Psoas muscle (tissue), 8 donors: ENCODE results near the gene APIP. TPM values are rescaled to one million over a fixed set of nuclear protein-coding genes. Genes with fewer than 3 reads are reported as not detected.

Experiments
- ATAC-seq, 4 donors: fragments of 200-7000 bp; cut with Tn5 transposase; one replicate each; pipeline ENCODE4 v1.9.1; 2020; ENCODE audit warnings: moderate library complexity in 3 of 4, mild to moderate bottlenecking in 2 of 4
- DNase-seq, 2 donors: peaks; one replicate each; pipeline ENCODE4 v3.0.0-alpha.2; 2020
- H3K27ac ChIP-seq: fragments of 200-600 bp; one replicate; pipeline ENCODE4 v1.8.0; 2022
- H3K27me3 ChIP-seq, 3 donors: fragments of 200-600 bp in 1 of 3; one replicate each; pipeline versions ENCODE4 v1.6.1 to v1.8.0; 2013 to 2022; ENCODE audit warnings: low read length in 2 of 3, mild to moderate bottlenecking in 2 of 3, moderate library complexity in 1 of 3; ENCODE audit not compliant: insufficient read depth in 3 of 3
- H3K36me3 ChIP-seq, 2 donors: fragments of 200-600 bp in 1 of 2; one replicate each; pipeline versions ENCODE4 v1.6.1 to v1.8.0; 2013 to 2022; ENCODE audit warnings: low read depth in 1 of 2, mild to moderate bottlenecking in 1 of 2, moderate library complexity in 1 of 2; ENCODE audit not compliant: insufficient read depth in 1 of 2
- H3K4me1 ChIP-seq: fragments of 200-600 bp; one replicate; pipeline ENCODE4 v1.8.0; 2022
- H3K4me3 ChIP-seq: fragments of 200-600 bp; one replicate; pipeline ENCODE4 v1.8.0; 2022; ENCODE audit warnings: mild to moderate bottlenecking
- H3K9me3 ChIP-seq: fragments of 200-600 bp; one replicate; pipeline ENCODE4 v1.8.0; 2022
- WGBS, 3 donors: extraction: QIAGEN DNeasy Blood & Tissue Kit; methylation state at CpG; one replicate each; pipeline versions ENCODE4 v1.1.6 to v1.1.7; 2013; 5-methylcytosine and 5-hydroxymethylcytosine counted together
- intact Hi-C, 2 donors: fragments of 100-400 bp; cut with DNase I; formaldehyde crosslinking; loops; one replicate each; pipeline versions ENCODE4 v1.11.0 to v1.14.2; 2022
- polyA plus RNA-seq, 3 donors: library from polyadenylated mRNA; stranded (reverse); fragments of 200-250 nt; gene quantifications; one replicate each; pipeline ENCODE4 v1.2.3, GENCODE V29; 2013
- total RNA-seq, 4 donors: library from RNA; stranded (reverse); fragmentation: NEBNext Ultra II Directional in 2 of 4; extraction: Animal tissue kit (Norgen Biotek cat#: 25700) in 2 of 4; gene quantifications; one replicate each; pipeline versions ENCODE4 v1.2.1 to v1.2.4, GENCODE V29; 2021 to 2023
- TF ChIP-seq, protein P1 (sequence below): fragments of 200-600 bp; IDR thresholded peaks from one replicate; pipeline ENCODE4 v1.8.0; 2022; ENCODE audit warnings: antibody characterized with exemption
- donor health status: healthy with polysubstance abuse.
- donor health status: DM: no; HTN: no; CAD: no; lungs with moderate emphysema.
- donor health status: Bipolar disorder and iron deficiency.
- donor health status: healthy.
- donor health status: DM: yes; HTN: yes; CAD: no.
- donor health status: DM: no; HTN: no; CAD: no.
- donor health status: DM: no; HTN: no; CAD: no.
- donor health status: DM: yes; HTN: yes; CAD: no.

Gene APIP
- total and polyA plus RNA-seq, 7 donors: 24.1 to 47.2 (median 40.9) TPM

DNA sequence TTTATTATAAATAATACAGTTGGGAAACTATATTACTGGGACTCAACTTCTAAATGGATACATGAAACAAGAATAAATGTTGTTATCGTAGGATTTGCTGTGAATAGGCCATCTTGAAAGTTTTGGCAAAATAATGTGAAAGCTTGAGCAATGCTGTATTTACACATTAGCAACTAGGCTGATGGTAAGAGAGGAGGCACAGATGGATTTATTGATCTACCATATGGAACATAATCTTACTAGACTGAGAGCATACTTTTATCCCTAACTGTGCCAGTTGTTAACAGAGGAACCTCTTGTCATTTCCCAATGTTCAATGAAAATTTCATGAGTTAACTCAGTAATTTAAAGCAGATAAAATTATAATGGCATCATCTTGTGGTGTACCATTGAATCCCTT lies 22.8 kb downstream of the APIP start:
- H3K36me3 ChIP-seq: peaks cover 0 to 6% of the 10 kb centered on the region in 2 donors
- H3K4me1 ChIP-seq: peaks cover 4% of the 10 kb centered on the region
- TF ChIP-seq, protein P1, sequence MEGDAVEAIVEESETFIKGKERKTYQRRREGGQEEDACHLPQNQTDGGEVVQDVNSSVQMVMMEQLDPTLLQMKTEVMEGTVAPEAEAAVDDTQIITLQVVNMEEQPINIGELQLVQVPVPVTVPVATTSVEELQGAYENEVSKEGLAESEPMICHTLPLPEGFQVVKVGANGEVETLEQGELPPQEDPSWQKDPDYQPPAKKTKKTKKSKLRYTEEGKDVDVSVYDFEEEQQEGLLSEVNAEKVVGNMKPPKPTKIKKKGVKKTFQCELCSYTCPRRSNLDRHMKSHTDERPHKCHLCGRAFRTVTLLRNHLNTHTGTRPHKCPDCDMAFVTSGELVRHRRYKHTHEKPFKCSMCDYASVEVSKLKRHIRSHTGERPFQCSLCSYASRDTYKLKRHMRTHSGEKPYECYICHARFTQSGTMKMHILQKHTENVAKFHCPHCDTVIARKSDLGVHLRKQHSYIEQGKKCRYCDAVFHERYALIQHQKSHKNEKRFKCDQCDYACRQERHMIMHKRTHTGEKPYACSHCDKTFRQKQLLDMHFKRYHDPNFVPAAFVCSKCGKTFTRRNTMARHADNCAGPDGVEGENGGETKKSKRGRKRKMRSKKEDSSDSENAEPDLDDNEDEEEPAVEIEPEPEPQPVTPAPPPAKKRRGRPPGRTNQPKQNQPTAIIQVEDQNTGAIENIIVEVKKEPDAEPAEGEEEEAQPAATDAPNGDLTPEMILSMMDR: no peak
- 94 to 95% (median 94%) methylated on average over 1 of the region's 1 CpG for WGBS, 3 donors
- DNase-seq (no peak), ATAC-seq (no peak)
- no peak overlapping the region for H3K27ac ChIP-seq
- H3K4me3 ChIP-seq: no peak overlapping the region
- intact Hi-C loops: loop anchor here in 1 of 2 donors (5.0 kb wide), 1 partner anchor 306 kb away; no protein-coding TSS in a partner anchor
- H3K9me3 ChIP-seq: no peaks in the 10 kb centered on the region
- no peaks in the 10 kb centered on the region for H3K27me3 ChIP-seq

DNA sequence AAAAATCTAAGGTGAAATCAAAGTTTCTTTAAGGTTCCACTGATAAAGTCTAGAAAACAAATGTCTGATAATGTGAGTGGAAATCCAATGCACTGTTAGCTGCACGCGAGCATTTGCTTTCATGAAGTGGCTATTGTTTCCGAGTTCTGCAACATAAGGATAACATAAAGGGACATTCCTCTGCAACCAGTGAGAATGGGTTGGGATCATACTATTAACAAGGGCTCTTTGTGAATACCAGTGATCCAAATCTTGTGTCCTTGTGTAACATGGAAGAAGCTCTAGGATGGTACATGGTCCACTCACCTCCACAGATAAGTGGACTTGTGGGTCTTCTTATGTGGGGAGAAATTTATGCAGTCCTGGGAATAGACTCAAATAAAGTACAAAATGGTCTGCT lies 24.6 kb downstream of the APIP start:
- no peak overlapping the region for H3K27ac ChIP-seq
- TF ChIP-seq, protein P1: no peak
- H3K9me3 ChIP-seq: no peaks in the 10 kb centered on the region
- peaks cover 1 to 22% of the 10 kb centered on the region in 2 donors for H3K36me3 ChIP-seq
- intact Hi-C loops: loop anchor here (2.0 to 5.0 kb wide), 2 partner anchors 304 to 305 kb away; no protein-coding TSS in a partner anchor
- 66 to 89% (median 77%) methylated on average over 3 of the region's 3 CpGs for WGBS, 3 donors
- H3K4me1 ChIP-seq: peaks cover 4% of the 10 kb centered on the region
- no peaks in the 10 kb centered on the region for H3K27me3 ChIP-seq
- no peak for ATAC-seq
- no peak for DNase-seq
- no peak overlapping the region for H3K4me3 ChIP-seq

DNA sequence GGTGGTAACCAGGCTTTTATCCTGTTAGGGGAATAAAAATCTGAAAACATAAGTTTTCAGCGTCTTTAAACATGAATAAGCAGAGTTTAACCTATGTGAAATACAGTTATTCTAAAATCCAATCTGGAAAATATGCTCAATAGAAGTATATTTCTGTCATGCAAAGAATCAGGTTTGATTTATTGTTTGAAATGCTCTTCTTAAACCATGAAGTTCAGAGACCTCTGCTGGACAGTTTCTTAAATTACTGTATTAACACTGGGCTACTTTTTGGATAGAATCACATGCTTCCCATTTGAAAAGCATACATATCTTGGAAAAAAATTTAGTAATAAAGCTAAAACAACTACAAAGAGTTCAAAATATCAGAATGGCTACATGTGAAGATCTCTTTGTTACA lies 25.4 kb downstream of the APIP start:
- no peak overlapping the region for H3K4me3 ChIP-seq
- intact Hi-C loops: loop anchor here (2.0 to 5.0 kb wide), 2 partner anchors 304 kb away; no protein-coding TSS in a partner anchor
- H3K27ac ChIP-seq: no peak overlapping the region
- H3K4me1 ChIP-seq: peaks cover 4% of the 10 kb centered on the region
- no peak for DNase-seq
- TF ChIP-seq, protein P1: peak; percentile 62
- no peaks in the 10 kb centered on the region for H3K27me3 ChIP-seq
- peaks cover 2 to 29% of the 10 kb centered on the region in 2 donors for H3K36me3 ChIP-seq
- peak in 3 of 4 donors; percentile 54 to 78 (median 55) for ATAC-seq
- 84 to 86% (median 84%) methylated on average over 1 of the region's 1 CpG for WGBS, 3 donors
- no peaks in the 10 kb centered on the region for H3K9me3 ChIP-seq

DNA sequence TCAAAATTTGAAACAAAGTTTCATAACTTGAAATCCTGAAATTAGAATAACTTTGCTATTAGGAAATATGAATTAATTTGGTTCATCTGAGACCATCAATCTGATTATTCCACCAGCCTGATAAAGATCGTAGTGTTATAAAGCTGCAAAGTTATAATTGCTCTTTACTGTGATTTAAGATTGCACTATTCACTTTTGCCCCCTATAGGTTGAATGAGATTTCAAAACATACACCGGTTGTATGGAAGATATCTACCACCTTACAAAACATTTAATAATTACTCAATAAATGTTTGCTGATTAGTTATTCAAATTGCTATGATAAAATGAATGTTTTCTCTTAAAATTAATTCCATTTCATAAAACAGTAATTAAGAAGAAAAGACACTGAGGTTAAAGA lies 26.1 kb downstream of the APIP start:
- intact Hi-C loops: loop anchor here (2.0 to 5.0 kb wide), 2 partner anchors 303 kb away; no protein-coding TSS in a partner anchor
- peaks cover 2 to 35% of the 10 kb centered on the region in 2 donors for H3K36me3 ChIP-seq
- TF ChIP-seq, protein P1: no peak
- WGBS, 3 donors: 49 to 81% (median 55%) methylated on average over 2 of the region's 2 CpGs
- peaks cover 4% of the 10 kb centered on the region for H3K4me1 ChIP-seq
- H3K9me3 ChIP-seq: no peaks in the 10 kb centered on the region
- H3K4me3 ChIP-seq: no peak overlapping the region
- DNase-seq (no peak), ATAC-seq (no peak)
- no peak overlapping the region for H3K27ac ChIP-seq
- H3K27me3 ChIP-seq: no peaks in the 10 kb centered on the region

DNA sequence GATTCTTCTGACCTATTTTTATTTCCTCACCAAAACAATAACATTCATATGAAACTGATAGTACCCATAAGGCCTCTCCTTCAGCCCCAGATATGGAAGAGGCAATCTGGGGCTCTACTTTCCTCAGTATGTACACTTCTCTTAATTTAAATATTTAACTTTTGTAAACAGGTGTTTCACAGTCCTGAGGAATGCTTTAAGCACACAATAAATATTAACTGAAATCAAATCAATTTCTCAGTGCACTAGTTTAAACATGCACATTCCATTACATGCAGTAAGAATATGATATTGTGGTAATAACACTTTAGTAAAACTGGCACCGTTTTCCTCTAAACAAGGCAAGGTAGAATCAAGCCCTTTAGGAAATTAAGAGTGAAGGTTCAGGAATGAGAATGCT lies 28.9 kb downstream of the APIP start:
- H3K9me3 ChIP-seq: no peaks in the 10 kb centered on the region
- H3K27ac ChIP-seq: no peak overlapping the region
- no peak for ATAC-seq
- no peak for DNase-seq
- peaks cover 4% of the 10 kb centered on the region for H3K4me1 ChIP-seq
- H3K4me3 ChIP-seq: no peak overlapping the region
- H3K27me3 ChIP-seq: no peaks in the 10 kb centered on the region
- 76 to 84% (median 84%) methylated on average over 1 of the region's 1 CpG for WGBS, 3 donors
- peaks cover 2 to 46% of the 10 kb centered on the region in 2 donors for H3K36me3 ChIP-seq
- intact Hi-C loops: no loop called here
- TF ChIP-seq, protein P1: no peak
